SK-MEL-5 (cell line): ENCODE data around the gene TPM4. TPM values are rescaled to one million over a fixed set of nuclear protein-coding genes. Genes with fewer than 3 reads are reported as not detected.
"Not testable (repeated sequence)": the region's sequence is repeated elsewhere in the genome, so short reads cannot be mapped to it uniquely, and the experiment has no call there.

ENCODE experiments used
- DNase-seq: peaks from one replicate; pipeline ENCODE4 v3.0.0-alpha.2; 2016; ENCODE audit warnings: low read depth, low spot score
- in situ Hi-C: cut with HindIII; loops from 2 replicates; pipeline ENCODE4 v1.10.0; 2016; ENCODE audit warnings: low sequenced_read_pairs, high pct_unique_total_duplicates, low pct_unique_long_range_greater_than_20kb
- total RNA-seq: library from RNA; depleted of rRNA; stranded (reverse); fragments of >200 nt; shearing (Covaris generic); gene quantifications from 2 replicates; pipeline ENCODE4 v1.2.3, GENCODE V29; 2014

Gene TPM4
- total RNA-seq, 1 experiment from 2014 or later = 197 TPM

DNA sequence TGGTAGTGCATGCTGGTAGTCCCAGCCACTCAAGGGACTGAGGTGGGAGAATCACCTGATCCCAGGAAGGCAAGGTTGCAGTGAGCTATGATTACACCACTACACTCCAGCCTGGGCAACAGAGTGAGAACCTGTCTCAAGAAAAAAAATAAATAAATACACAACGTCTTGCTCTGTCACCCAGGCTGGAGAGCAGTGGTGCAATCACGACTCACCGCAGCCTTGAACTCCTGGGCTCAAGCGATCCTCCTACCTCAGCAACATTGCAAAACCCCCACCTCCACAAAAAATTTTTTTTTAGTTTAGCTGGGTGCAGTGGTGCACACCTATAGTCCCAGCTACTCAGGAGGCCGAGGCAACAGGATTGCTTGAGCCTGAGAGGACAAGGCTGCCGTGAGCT, 8.8 kb downstream of the TPM4 start:
- in situ Hi-C loops = no loop called here
- DNase-seq = no peak

GRCh38 chr19:16087404-16087803, 11.1 kb downstream of the TPM4 start:
- DNase-seq, in situ Hi-C loops: not testable (repeated sequence)

DNA sequence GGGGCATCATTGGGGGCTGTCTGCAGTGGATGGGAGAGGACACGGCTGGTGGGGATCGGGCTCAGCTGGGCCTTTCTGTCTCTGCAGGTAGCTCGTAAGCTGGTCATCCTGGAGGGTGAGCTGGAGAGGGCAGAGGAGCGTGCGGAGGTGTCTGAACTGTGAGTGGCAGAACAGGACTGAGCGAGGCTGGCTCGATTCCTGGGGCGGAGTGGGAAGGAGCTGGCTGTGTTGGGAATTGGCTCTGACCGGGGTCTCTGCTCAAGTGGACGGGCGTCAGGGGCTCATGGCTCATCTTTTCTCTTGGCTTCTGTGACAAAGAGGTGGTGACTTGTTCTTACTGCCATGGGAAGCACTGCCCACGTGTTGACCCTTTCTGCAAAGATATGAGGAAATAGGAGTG, 11.6 kb downstream of the TPM4 start:
- no peak for DNase-seq
- in situ Hi-C loops = no loop called here

DNA sequence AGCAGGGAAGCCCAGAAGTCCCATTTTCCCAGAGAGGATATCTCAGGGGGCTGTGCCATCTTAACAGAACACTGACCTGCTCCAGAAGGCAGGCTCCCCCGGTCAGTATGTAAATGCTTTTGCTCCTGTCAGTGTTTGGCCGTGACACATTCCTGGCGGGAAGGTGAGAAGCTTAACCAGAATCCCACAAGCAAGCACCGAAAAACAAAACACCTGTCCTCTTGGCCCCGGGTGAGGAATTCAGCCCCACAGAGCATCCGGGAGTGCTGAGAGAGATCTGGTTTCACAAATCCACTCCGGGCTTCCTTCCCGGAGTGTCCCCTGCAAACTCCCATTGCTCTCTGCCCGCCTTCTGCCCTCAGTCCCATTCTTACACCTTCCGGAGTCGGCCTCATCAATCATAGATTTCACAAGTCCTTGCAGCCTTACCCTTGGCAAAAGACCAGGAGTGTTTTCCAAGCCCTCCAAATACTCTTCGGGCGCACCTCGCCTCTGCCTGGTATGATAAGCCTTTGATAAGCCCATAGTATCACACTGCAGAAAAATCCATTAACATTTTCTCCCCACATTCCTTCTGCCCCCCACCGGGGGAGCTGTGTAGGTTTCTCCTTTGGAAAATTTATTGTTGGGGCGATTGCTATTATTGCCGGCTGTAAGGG, 12.2 kb downstream of the TPM4 start:
- in situ Hi-C loops = no loop called here
- no peak for DNase-seq

- DNase-seq = no peak
- in situ Hi-C loops = no loop called here
Observed at GRCh38 chr19:16089010-16089846, 12.9 kb downstream of the TPM4 start.

DNA sequence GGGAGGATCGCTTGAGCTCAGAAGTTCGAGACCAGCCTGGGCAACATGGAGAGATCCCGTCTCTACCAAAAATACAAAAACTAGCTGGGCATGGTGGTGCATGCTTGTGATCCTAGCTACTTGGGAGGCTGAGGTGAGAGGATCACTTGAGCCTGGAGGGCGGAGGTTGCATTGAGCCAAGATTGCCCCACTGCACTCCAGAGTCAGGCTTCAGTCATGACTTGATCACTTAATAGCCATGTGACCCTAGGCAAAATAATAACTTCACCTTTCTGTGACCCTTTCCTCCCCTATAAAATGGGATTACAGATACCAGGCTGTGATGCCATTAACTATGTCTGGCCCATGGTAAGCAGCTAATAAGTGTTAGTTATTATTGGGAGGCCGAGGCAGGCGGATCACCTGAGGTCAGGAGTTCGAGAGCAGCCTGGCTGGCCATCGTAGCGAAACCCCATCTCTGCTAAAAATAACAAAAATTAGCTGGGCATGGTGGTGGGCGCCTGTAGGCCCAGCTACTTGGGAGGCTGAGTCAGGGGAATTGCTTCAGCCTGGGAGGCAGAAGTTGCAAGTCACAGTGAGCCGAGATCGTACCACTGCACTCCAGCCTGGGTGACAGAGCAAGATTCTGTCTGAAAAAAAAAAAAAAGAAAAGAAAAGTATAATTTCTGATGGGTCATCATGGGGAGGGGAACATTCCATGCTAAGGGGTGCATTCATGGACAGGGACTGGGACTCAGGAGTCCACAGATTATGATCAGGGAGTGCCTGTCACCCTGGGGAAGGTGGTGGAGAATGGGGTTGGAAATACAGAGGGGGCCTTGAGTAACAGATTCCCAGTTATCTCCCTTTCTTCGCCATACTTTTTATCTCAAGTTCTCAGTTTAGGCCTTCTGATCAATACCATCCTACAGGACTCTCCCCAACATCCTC, 15.5 kb downstream of the TPM4 start:
- in situ Hi-C loops = no loop called here
- no peak for DNase-seq

DNA sequence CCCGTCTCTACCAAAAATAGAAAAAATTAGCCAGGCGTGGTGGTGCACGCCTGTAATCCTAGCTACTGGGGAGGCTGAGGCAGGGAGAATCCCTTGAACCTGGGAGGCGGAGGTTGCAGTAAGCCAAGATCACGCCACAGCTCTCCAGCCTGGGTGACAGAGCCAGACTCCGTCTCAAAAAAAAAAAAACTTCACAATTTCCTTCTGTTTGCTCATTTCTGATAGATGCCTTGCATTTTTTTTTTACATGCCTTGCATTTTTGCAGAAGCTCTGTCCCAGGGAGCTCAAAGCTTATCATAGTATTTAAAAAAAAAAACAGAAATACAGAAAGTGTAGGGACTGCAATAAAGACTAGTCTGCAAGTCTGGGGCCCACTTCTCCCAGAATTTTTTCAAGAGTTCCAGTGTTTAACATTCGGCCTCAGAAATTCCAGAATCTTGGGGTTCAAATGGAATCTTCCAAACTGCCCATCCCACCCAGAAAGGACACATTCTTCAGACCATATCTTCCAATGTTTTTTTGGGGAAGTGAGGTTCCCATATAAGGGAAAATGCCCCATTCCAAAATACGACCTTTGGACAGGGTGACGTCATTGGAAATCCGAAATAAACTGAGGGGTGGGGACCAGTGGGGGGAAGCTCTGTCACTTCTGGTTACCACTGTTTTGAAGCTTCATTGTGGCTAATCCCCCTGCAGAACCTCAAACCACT, 18.2 kb downstream of the TPM4 start:
- DNase-seq = no peak

GRCh38 chr19:16095071-16095571, 18.8 kb downstream of the TPM4 start:
- no peak for DNase-seq
- in situ Hi-C loops = no loop called here

More for the DNA sequence above, 18.2 kb downstream of the TPM4 start:
- in situ Hi-C loops = no loop called here

DNA sequence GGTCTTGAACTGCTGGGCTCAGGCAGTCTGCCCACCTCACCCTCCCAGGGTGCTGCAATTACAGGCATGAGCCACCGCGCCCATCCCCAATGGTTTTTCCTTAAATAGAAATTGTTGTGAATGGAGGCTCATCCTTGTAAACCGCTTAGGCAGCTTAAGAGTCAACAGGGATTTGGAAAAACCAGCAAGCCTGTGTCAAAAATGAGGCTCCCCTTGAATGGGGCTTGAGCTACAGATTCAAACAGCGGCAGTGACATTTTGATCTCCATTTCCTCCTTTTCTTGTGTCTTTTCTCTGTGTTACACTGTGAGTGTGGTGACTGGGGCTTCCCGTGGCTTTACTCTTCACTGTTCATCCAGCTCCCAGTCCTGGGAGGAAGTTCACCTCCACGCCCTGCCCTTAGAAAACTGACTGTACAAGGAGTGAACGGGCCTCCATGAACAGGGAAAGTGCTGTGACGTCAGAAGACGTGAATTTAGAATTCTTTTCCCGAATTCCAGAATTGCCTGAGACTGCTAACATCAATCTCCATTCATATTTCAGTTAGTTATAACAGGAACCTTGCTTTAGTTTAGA, 20.1 kb downstream of the TPM4 start:
- in situ Hi-C loops = no loop called here
- no peak for DNase-seq

- DNase-seq = no peak
- in situ Hi-C loops = no loop called here
Observed at GRCh38 chr19:16098416-16098768, 22.1 kb downstream of the TPM4 start.

- DNase-seq = no peak
- in situ Hi-C loops = no loop called here
Observed at GRCh38 chr19:16098821-16099220, 22.5 kb downstream of the TPM4 start.

- in situ Hi-C loops, DNase-seq: not testable (repeated sequence)
Observed at GRCh38 chr19:16099314-16099965, 23.1 kb downstream of the TPM4 start.

- DNase-seq = no peak
- in situ Hi-C loops = no loop called here
Observed at GRCh38 chr19:16100524-16100923, 24.2 kb downstream of the TPM4 start.

DNA sequence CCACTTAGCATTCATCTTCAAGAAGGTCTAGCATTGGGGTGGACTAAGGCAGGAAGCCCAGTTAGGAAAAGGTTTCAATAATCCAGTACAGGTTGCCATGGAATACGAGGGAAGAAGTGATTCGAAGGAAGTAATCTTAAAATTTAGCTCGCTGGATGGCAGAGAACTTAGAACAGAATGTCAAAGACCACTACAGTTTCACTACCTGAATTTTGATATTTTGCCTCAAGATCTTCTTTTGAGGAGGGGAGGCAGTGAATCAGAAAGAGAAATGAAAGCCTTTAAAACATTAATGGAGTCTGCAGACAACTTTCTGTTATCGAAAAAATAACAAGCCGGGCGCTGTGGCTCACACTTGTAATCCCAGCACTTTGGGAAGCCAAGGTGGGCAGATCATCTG, 28.4 kb downstream of the TPM4 start:
- DNase-seq = no peak
- in situ Hi-C loops = no loop called here

DNA sequence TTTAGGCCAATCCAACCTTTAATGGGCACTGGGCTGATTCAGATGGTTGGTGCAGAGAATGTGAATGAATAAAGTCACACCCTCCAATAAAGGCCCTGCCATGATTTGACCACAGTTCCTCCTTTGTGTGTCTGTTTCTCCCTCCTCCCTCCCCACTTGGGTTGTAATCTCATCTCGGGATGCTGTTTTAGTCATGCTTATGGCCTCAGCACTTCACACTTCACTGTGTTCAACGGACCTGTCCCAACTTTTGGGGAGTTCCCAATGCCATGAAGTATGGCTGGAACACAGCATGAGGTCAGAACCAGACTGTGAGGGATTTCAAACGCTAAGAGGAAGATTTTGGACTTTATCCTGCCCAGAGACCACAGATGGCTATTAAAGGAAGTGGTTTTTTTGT, 29.8 kb downstream of the TPM4 start:
- peak; percentile 46 for DNase-seq
- in situ Hi-C loops = no loop called here

DNA sequence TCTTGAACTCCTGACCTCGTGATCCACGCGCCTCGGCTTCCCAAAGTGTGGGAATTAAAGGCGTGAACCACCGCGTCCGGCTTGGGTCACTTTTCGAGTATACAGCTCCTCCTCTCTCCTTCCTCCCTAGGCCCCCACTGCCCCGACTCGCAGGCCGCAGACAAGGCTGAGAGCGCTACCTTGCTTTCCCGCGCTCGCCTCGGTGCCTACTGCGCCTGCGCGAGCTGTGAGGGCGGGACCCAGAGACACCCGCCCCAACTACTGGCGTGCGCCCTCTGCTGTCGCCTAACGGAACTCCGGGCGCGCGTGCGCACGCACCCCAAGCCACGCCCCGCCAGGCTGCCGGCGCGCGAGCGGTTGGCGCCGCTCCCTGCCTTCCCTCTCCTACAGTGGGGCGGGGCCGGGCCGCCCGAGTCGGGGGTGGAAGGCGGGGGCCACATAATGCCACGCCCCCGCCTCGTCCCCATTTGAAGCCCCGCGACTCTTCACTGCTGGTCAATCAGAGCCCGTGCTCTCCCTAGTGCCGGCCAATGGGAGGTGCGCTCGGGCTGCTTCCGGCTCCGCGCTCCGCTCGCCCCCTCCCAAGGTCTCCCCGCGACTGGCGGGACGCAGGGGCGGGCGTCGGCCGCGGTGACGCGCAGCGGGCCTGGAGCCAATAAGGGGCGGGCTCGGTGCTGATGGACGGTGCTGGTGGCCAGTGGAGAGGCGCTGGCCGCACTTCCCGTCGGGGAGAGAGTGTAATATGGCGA, 35.0 kb downstream of the TPM4 start, which contains the start of gene RAB8A:
Gene RAB8A, plus strand, starts transcription at position 730 of the 749 bp plus-strand sequence. Its CDS starts 13 bp downstream, at position 743.
- in situ Hi-C loops = no loop called here
- DNase-seq = peak; percentile 97
